GM23248 (cell line): Measurements from ENCODE around the gene EIF4E2. TPM values are rescaled to one million over a fixed set of nuclear protein-coding genes. Genes with fewer than 3 reads are reported as not detected.

Source experiments
- DNase-seq: peaks from one replicate; pipeline ENCODE4 v3.0.0-alpha.2; 2015
- H2AFZ ChIP-seq: fragments of 200-600 bp; sonication (generic); 2 replicates; pipeline ENCODE4 v1.6.1; 2016; ENCODE audit warnings: antibody characterized with exemption
- H3F3A ChIP-seq: fragments of 200-600 bp; sonication (generic); 2 replicates; pipeline ENCODE4 v1.6.1; 2016; ENCODE audit warnings: mild to moderate bottlenecking, antibody characterized with exemption, mixed run types; ENCODE audit not compliant: insufficient read depth
- H3K27ac ChIP-seq: fragments of 200-600 bp; sonication (generic); 2 replicates; pipeline ENCODE4 v1.5.1; 2016; ENCODE audit warnings: mild to moderate bottlenecking
- H3K27me3 ChIP-seq: fragments of 200-600 bp; sonication (generic); replicated peaks from 2 replicates; pipeline ENCODE4 v1.6.1; 2016; ENCODE audit warnings: mild to moderate bottlenecking; ENCODE audit not compliant: insufficient read depth
- H3K36me3 ChIP-seq: fragments of 200-600 bp; sonication (generic); 2 replicates; pipeline ENCODE4 v1.6.1; 2016; ENCODE audit warnings: low read depth, mild to moderate bottlenecking
- H3K4me1 ChIP-seq: fragments of 200-600 bp; sonication (generic); 2 replicates; pipeline ENCODE4 v1.6.1; 2016; ENCODE audit warnings: mild to moderate bottlenecking; ENCODE audit not compliant: insufficient read depth
- H3K4me2 ChIP-seq: fragments of 200-600 bp; sonication (generic); one replicate; pipeline ENCODE4 v1.6.1; 2016; ENCODE audit warnings: mild to moderate bottlenecking; ENCODE audit not compliant: unreplicated experiment
- H3K4me3 ChIP-seq: fragments of 200-600 bp; sonication (generic); 2 replicates; pipeline ENCODE4 v1.5.1; 2016; ENCODE audit warnings: mild to moderate bottlenecking
- H3K79me2 ChIP-seq: fragments of 200-600 bp; sonication (generic); 2 replicates; pipeline ENCODE4 v1.6.1; 2016; ENCODE audit warnings: mild to moderate bottlenecking; ENCODE audit not compliant: insufficient read depth
- H3K9ac ChIP-seq: fragments of 200-600 bp; sonication (generic); 2 replicates; pipeline ENCODE4 v1.6.1; 2016; ENCODE audit warnings: mild to moderate bottlenecking
- H3K9me2 ChIP-seq: fragments of 200-600 bp; sonication (generic); 2 replicates; pipeline ENCODE4 v1.6.1; 2016; ENCODE audit warnings: mixed run types, mild to moderate bottlenecking, moderate library complexity; ENCODE audit not compliant: insufficient read depth
- H3K9me3 ChIP-seq: fragments of 200-600 bp; sonication (generic); one replicate; pipeline ENCODE4 v1.6.1; 2017; ENCODE audit warnings: low read depth
- H4K20me1 ChIP-seq: fragments of 200-600 bp; sonication (generic); 2 replicates; pipeline ENCODE4 v1.6.0; 2016; ENCODE audit not compliant: insufficient read depth
- EZH2 ChIP-seq: fragments of 200-600 bp; sonication (generic); IDR thresholded peaks from 2 replicates; pipeline ENCODE4 v1.6.1; 2018; ENCODE audit warnings: antibody characterized with exemption, mild to moderate bottlenecking; ENCODE audit not compliant: insufficient read depth, poor library complexity, severe bottlenecking
- EZH2phosphoT487 ChIP-seq: fragments of 200-600 bp; sonication (generic); IDR thresholded peaks from 2 replicates; pipeline ENCODE4 v1.6.1; 2018; ENCODE audit warnings: antibody characterized with exemption, moderate library complexity, mild to moderate bottlenecking, low read depth; ENCODE audit not compliant: insufficient read depth
- WGBS, 2 experiments: methylation state at CpG; one replicate each; pipeline ENCODE4 v1.1.6; 2015 to 2017; ENCODE audit warnings: low lambda C conversion rate in 2 of 2, low coverage in 1 of 2; ENCODE audit errors: missing lambda C conversion rate in 2 of 2; 5-methylcytosine and 5-hydroxymethylcytosine counted together
- in situ Hi-C: fragments of 300-500 bp; cut with MboI; formaldehyde crosslinking; loops from 2 replicates; pipeline ENCODE4 v1.15.0; 2020
- polyA plus RNA-seq: library from polyadenylated mRNA; unstranded; fragments of >200 nt; fragmentation: Nextera tagmentation; extraction: Ambion mirVana; gene quantifications from 2 replicates; pipeline ENCODE4 v1.2.1, GENCODE V29; 2016
- total RNA-seq: library from RNA; depleted of rRNA; stranded (reverse); fragments of >200 nt; shearing (Covaris generic); gene quantifications from 2 replicates; pipeline ENCODE4 v1.2.3, GENCODE V29; 2014

EIF4E2 gene
- total and polyA plus RNA-seq, 2 experiments from 2014 or later, result 82.8 to 147 TPM

DNA sequence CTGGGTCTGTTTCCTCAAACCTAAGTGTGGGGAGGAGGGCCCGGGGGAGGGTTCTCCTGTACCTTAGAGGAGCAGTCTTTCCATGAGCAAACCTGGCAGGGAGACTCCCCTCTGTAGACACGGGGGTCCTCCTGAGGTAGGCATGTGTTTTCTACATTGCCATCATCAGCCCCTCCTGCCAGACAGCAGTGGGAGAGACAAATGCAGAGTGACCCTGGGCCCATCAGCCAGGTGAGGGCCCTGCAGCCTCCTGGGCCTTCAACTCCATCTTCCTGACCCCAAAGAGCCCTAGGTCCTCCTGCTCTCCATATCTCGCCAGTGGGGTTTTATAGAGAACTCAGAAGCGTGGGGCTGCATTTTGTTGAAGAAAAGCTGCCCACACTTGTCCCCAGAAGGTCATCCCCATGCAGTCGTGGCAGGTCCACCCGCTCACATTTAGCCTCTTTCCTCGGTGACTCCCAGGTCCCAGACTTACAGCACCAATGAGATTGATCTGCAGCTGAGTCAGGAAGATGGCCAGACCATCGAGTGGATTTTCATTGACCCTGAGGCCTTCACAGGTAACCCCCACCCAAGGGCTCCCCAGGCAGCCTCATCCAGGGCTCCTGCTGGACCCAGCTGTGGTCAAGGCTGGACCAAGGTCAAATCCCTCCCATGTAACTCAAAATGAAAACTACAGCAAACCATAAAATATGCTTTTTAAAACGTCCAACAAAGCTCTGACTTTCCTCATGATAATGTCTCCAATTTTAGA, 8.4 kb upstream of the EIF4E2 start:
- TF ChIP-seq EZH2phosphoT487 (no peak), EZH2 (no peak)
- DNase-seq, result no peak
- H4K20me1 ChIP-seq, result no peaks in the 10 kb centered on the region

GRCh38 chr2:232542715-232543467, 7.6 kb upstream of the EIF4E2 start:
- no peaks in the 10 kb centered on the region for H3K4me1 ChIP-seq

More for the DNA sequence above, 8.4 kb upstream of the EIF4E2 start:
- H3K9ac ChIP-seq, result no peak overlapping the region
- H3F3A ChIP-seq, result no peaks in the 10 kb centered on the region
- H2AFZ ChIP-seq, result no peak overlapping the region
- H3K4me2 ChIP-seq, result no peak overlapping the region
- in situ Hi-C loops, result loop anchor here (25.0 kb wide), 1 partner anchor 630 kb away; no protein-coding TSS in a partner anchor
- no peaks in the 10 kb centered on the region for H3K4me1 ChIP-seq
- no peaks in the 10 kb centered on the region for H3K27me3 ChIP-seq
- H3K4me3 ChIP-seq, result no peak overlapping the region
- H3K9me3 ChIP-seq, result no peaks in the 10 kb centered on the region
- no peaks in the 10 kb centered on the region for H3K9me2 ChIP-seq
- H3K36me3 ChIP-seq, result no peaks in the 10 kb centered on the region
- peaks cover 9% of the 10 kb centered on the region; the same call in 1 of the 2 replicates for H3K79me2 ChIP-seq
- no peak overlapping the region for H3K27ac ChIP-seq
- 52 to 53% methylated on average over 9 of the region's 9 CpGs for WGBS, 2 experiments

GRCh38 chr2:232543491-232543890, 7.0 kb upstream of the EIF4E2 start:
- no peaks in the 10 kb centered on the region for H3K9me3 ChIP-seq
- no peak overlapping the region for H3K4me3 ChIP-seq
- peaks cover under 1% of the 10 kb centered on the region; the same call in 1 of the 2 replicates for H3K36me3 ChIP-seq
- no peaks in the 10 kb centered on the region for H3F3A ChIP-seq
- H2AFZ ChIP-seq, result no peak overlapping the region
- TF ChIP-seq EZH2 (no peak), EZH2phosphoT487 (no peak)
- no peak overlapping the region for H3K4me2 ChIP-seq
- peaks cover 23% of the 10 kb centered on the region for H3K79me2 ChIP-seq
- in situ Hi-C loops, result loop anchor here (25.0 kb wide), 1 partner anchor 631 kb away; no protein-coding TSS in a partner anchor
- H3K4me1 ChIP-seq, result no peaks in the 10 kb centered on the region
- no peaks in the 10 kb centered on the region for H4K20me1 ChIP-seq
- H3K9ac ChIP-seq, result no peak overlapping the region
- no peaks in the 10 kb centered on the region for H3K27me3 ChIP-seq
- WGBS, 2 experiments, result 88 to 91% methylated on average over 14 of the region's 14 CpGs
- no peak for DNase-seq
- H3K27ac ChIP-seq, result no peak overlapping the region
- H3K9me2 ChIP-seq, result no peaks in the 10 kb centered on the region

More at GRCh38 chr2:232542715-232543467, 7.6 kb upstream of the EIF4E2 start:
- no peak overlapping the region for H3K27ac ChIP-seq
- no peaks in the 10 kb centered on the region for H3K36me3 ChIP-seq
- H4K20me1 ChIP-seq, result no peaks in the 10 kb centered on the region
- H3K4me3 ChIP-seq, result no peak overlapping the region
- in situ Hi-C loops, result loop anchor here (25.0 kb wide), 1 partner anchor 631 kb away; no protein-coding TSS in a partner anchor
- H3F3A ChIP-seq, result no peaks in the 10 kb centered on the region
- no peak overlapping the region for H3K4me2 ChIP-seq
- no peaks in the 10 kb centered on the region for H3K9me2 ChIP-seq
- no peaks in the 10 kb centered on the region for H3K9me3 ChIP-seq
- peaks cover 17% of the 10 kb centered on the region for H3K79me2 ChIP-seq
- WGBS, 2 experiments, result 81 to 82% methylated on average over 18 to 20 of the region's 20 CpGs
- H2AFZ ChIP-seq, result no peak overlapping the region
- H3K27me3 ChIP-seq, result no peaks in the 10 kb centered on the region
- H3K9ac ChIP-seq, result no peak overlapping the region
- DNase-seq, result no peak
- TF ChIP-seq EZH2 (no peak), EZH2phosphoT487 (no peak)

DNA sequence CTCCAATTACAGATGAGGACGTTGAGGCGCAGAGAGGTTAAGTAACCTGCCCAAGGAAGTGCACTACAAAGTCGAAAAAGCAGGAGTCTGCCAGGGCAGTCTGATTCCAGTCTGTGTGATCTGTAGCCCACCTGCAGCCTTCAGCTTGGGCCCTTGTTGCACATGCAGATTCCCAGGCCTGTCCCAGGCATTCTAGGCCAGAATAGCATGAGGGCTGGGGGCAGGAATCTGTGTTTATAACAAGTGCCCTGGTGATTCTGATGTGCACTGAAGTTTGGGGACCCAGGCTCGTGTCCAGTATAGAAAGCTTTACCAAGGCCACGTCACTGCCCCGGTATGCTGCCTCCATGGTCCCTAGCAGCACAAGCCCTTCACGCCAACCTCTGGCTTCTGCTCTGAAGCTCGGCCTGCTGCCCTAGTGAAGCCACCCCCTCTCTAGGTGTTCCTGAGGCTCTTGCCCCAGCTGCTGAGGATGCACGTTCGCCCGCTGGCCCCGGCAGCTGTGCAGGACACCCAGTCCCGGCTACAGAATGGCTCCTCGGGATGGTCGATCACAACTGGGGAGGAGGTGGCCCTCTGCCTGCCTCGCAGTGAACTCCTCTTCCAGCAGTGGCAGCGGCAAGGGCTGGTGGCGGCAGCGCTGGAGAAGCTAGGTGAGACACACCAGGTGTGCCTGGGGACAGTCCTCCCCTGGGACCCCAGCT, 6.4 kb upstream of the EIF4E2 start:
- H3K27me3 ChIP-seq, result no peaks in the 10 kb centered on the region
- 93 to 96% methylated on average over 19 of the region's 19 CpGs for WGBS, 2 experiments
- H4K20me1 ChIP-seq, result no peaks in the 10 kb centered on the region
- no peak overlapping the region for H2AFZ ChIP-seq
- no peaks in the 10 kb centered on the region for H3K9me2 ChIP-seq
- no peaks in the 10 kb centered on the region for H3K4me1 ChIP-seq
- no peak overlapping the region for H3K4me2 ChIP-seq
- H3K9me3 ChIP-seq, result no peaks in the 10 kb centered on the region
- TF ChIP-seq EZH2phosphoT487 (no peak), EZH2 (no peak)
- H3F3A ChIP-seq, result no peaks in the 10 kb centered on the region
- no peak for DNase-seq
- no peak overlapping the region for H3K27ac ChIP-seq
- peaks cover 29% of the 10 kb centered on the region for H3K79me2 ChIP-seq
- in situ Hi-C loops, result loop anchor here (25.0 kb wide), 1 partner anchor 632 kb away; no protein-coding TSS in a partner anchor
- H3K4me3 ChIP-seq, result no peak overlapping the region
- no peak overlapping the region for H3K9ac ChIP-seq
- peaks cover 5% of the 10 kb centered on the region; the same call in 1 of the 2 replicates for H3K36me3 ChIP-seq
